ENCODE data around the gene SCAMP4. TPM values are rescaled to one million over a fixed set of nuclear protein-coding genes. Genes with fewer than 3 reads are reported as not detected.
"Not testable (repeated sequence)": the region's sequence is repeated elsewhere in the genome, so short reads cannot be mapped to it uniquely, and the experiment has no call there.

SCAMP4 gene
- total RNA-seq, 1 donor from 2014 or later, result 65.0 TPM

DNA sequence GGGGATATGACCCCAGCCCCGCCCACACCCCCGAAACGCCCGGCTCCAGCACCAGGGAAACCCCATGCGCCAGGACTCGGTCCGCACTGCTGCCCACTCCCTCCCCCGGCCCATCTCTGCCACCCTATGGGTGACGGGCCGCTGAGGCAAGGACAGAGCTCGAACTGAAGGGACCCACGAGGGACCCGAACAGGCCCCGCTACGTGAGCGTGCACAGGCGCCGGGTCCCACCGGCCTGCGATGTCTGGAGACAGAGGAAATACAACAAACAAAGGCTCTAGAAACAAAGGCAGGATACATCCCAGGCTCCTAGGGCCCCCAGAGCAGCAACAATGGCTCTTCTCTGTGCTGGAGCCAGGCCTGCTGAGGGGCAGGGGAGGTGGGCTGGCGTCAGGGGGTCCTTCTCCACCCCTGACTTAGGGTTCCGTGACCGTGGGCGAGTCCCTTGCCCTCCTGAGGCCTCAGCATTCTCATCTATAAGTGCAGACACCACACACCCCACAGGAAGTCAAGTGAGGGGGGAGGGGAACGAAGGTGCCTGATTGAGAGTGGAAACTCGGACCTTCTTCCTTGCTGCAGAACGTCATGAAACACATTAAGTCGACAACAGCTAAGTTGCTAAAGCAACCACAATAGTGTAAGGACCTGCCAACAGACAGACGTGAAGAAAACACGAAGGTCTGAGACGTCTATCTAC is 23.0 kb upstream of the SCAMP4 start:
- Histone ChIP-seq H3K9me3 (no peaks in the 10 kb centered on the region), H3K27ac (peak overlapping the region; percentile 90), H3K4me3 (peak overlapping the region; percentile 97), H3K36me3 (peaks cover 22% of the 10 kb centered on the region), H3K4me1 (peaks cover 44% of the 10 kb centered on the region), H3K27me3 (ENCODE audit: low read depth) (no peaks in the 10 kb centered on the region)
- intact Hi-C loops (cut with DNase I), result no loop called here
- no peak for DNase-seq
- TF ChIP-seq, protein P1, sequence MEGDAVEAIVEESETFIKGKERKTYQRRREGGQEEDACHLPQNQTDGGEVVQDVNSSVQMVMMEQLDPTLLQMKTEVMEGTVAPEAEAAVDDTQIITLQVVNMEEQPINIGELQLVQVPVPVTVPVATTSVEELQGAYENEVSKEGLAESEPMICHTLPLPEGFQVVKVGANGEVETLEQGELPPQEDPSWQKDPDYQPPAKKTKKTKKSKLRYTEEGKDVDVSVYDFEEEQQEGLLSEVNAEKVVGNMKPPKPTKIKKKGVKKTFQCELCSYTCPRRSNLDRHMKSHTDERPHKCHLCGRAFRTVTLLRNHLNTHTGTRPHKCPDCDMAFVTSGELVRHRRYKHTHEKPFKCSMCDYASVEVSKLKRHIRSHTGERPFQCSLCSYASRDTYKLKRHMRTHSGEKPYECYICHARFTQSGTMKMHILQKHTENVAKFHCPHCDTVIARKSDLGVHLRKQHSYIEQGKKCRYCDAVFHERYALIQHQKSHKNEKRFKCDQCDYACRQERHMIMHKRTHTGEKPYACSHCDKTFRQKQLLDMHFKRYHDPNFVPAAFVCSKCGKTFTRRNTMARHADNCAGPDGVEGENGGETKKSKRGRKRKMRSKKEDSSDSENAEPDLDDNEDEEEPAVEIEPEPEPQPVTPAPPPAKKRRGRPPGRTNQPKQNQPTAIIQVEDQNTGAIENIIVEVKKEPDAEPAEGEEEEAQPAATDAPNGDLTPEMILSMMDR (IDR thresholded peaks at IDR 0.05), result no peak
- no peak for ATAC-seq

DNA sequence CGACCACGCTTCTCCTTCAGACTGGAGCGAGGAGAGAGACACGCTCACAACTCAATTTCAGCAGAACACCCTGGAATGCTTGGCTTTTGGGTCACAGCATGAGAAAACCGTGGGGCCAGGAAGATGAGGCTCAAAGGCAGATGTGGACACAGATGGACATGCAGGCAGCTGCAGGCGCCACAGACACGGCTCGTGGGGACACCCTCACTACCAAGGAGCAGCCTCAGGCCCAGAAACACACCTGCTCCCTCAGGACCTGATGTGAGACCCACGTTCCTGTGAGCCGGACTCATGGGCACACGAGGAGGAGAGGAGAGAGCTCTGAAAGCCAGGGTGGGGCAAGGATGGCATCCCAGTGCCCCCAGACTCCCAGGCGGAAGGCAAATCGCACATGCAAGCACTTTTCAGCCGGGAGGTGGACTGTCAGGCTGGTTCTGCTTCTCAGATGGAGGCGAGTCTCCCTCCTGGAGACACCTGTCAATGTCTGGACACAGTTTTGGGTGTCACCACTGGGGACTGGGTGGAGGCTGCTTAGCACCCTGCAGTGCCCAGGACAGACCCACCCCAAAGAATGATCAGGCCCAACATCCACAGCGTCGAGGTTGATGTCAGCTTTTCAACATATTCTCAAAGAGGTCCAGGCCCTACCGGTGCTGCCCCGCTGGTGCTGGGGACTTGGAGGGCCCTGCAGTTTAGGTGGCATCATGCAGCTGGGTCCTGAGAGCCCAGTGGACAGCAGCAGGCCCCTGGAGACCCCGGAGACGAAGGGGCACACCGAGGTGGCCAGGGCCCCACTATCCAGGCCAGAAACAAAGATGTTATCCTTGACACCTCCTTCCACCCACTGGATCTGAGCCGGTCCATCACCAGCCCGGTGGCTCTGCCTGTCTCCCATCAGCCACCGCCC is 22.2 kb upstream of the SCAMP4 start:
- Histone ChIP-seq H3K4me1 (peaks cover 44% of the 10 kb centered on the region), H3K27me3 (ENCODE audit: low read depth) (no peaks in the 10 kb centered on the region), H3K36me3 (peaks cover 22% of the 10 kb centered on the region), H3K9me3 (no peaks in the 10 kb centered on the region), H3K4me3 (peak overlapping the region; percentile 97), H3K27ac (peak overlapping the region; percentile 90)
- ATAC-seq (no peak), DNase-seq (no peak)
- intact Hi-C loops (cut with DNase I), result no loop called here
- TF ChIP-seq, protein P1 (IDR thresholded peaks at IDR 0.05), result no peak

DNA sequence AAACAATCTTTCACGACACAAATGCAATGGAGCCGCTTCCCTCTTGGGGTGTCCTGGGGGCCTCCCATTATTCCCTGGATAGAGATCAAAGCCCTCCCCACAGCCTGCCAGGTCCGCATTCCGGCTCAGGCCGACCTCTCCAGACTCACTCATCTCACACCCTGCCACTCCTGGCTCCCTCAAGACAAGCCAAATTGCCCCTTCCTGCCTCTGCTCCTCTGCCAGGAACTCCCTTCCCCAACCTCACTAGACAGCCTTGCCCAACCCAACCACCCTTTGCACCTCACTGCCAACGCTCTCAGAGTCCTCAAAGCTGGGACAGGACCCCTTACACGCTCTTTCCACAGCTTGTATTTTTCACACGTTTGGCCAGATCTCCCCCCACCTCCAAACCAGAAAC is 21.4 kb upstream of the SCAMP4 start:
- intact Hi-C loops (cut with DNase I), result no loop called here
- Histone ChIP-seq H3K27me3 (ENCODE audit: low read depth) (no peaks in the 10 kb centered on the region), H3K27ac (peak overlapping the region; percentile 90), H3K9me3 (no peaks in the 10 kb centered on the region), H3K4me3 (peak overlapping the region; percentile 97), H3K4me1 (peaks cover 44% of the 10 kb centered on the region), H3K36me3 (peaks cover 19% of the 10 kb centered on the region)
- DNase-seq, result no peak
- TF ChIP-seq, protein P1 (IDR thresholded peaks at IDR 0.05), result no peak
- no peak for ATAC-seq

DNA sequence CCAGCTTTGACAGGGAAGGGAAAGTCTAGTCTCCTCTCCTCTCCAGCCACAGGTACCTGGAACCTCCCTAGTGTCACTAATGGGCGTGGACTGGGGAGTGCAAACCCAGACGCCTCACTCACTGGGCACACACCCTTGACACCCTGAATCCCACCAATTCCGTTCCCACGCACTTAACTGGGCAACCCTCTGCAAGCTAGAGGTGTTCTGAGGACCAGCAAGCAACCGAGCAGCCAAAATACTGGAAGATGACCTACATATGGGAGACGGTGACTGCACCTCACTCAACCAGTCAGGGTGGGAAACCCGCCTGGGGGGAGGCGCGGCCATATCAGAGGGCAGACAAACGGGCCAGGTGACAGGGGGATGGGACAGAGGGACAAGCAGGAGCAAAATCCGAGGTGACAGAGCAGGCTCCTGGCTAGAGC is 20.9 kb upstream of the SCAMP4 start:
- Histone ChIP-seq H3K9me3 (no peaks in the 10 kb centered on the region), H3K27me3 (ENCODE audit: low read depth) (no peaks in the 10 kb centered on the region), H3K36me3 (peaks cover 16% of the 10 kb centered on the region), H3K27ac (peak overlapping the region; percentile 90), H3K4me3 (peak overlapping the region; percentile 97), H3K4me1 (peaks cover 44% of the 10 kb centered on the region)
- TF ChIP-seq, protein P1 (IDR thresholded peaks at IDR 0.05), result no peak
- ATAC-seq, result peak in 1 of 2 donors; percentile 1
- intact Hi-C loops (cut with DNase I), result no loop called here
- no peak for DNase-seq

DNA sequence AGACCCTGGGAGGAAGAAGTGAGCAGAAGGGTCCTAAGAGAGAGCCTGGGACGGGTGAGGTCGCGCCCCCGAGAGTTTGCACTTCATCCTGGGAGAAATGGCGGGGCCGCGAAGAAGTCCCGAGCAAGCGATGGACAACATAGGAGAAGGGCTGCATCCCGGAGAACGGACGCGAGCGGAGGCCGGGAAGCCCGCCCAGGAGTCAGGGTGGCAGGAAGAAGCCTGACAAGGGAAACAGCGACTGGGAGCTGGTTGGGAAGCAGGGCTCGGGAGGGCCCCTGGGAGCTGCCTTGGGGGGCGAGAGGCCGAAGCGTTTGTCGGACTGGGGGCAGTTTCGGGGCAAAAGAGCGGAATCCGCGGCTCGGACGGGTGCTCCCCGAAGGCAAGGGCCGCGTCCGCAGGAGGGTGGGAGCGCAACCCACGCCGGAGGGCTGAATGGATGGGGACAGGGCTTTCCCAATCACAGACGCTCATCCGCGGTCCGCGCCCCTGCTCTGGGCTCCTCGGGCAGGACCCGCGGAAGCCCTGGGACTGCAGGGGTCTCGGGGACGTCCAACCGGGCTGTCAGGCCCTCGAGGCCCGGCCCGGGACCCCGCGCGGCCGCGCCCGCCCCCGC is 20.4 kb upstream of the SCAMP4 start:
- TF ChIP-seq, protein P1 (IDR thresholded peaks at IDR 0.05), result no peak
- peak overlapping the region; percentile 97 for H3K4me3 ChIP-seq
- DNase-seq, result no peak
- H3K4me1 ChIP-seq, result peaks cover 44% of the 10 kb centered on the region
- intact Hi-C loops (cut with DNase I), result no loop called here
- peak overlapping the region; percentile 90 for H3K27ac ChIP-seq
- no peaks in the 10 kb centered on the region for H3K9me3 ChIP-seq
- H3K27me3 ChIP-seq (ENCODE audit: low read depth), result no peaks in the 10 kb centered on the region
- H3K36me3 ChIP-seq, result peaks cover 15% of the 10 kb centered on the region
- peak; percentile 2 to 11 for ATAC-seq

DNA sequence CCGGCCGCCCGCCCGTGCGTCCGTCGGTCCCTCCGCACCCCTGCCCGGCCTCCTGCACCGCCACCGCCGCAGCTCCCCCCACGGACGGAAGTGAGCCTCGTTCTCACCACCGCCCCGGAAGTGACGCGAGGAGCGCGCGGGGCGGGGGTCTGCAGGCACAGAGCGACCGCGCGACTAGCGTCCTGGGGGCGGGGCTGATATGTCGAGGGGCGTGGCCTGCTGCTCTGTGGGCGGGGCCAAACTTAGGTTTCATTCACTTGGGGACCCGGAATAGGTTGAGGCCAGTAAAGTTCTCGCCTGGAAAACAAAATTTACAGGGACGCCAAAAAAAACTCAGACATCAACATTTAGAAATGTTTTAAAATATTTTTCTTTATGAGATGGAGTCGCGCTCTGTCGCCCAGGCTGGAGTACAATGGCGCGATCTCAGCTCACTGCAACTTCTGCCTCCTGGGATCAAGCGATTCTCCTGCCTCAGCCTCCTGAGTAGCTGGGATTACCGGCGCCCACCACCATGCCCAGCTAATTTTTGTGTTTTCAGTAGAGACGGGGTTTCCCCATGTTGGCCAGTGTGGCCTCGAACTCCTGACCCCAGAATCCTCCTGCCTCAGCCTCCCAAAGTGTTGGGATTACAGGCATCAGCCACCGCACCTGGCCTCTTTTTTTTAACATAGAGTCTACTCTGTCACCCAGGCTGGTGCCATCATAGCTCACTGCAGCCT is 19.6 kb upstream of the SCAMP4 start, which contains the start of gene ABHD17A:
ABHD17A (minus strand) TSS at position 99 of the 722 bp plus-strand sequence. CDS start 3,930 bp downstream, outside the sequence.
- peak; percentile 95 for DNase-seq
- intact Hi-C loops (cut with DNase I); H3K9me3 ChIP-seq; H3K27me3 ChIP-seq (ENCODE audit: low read depth); H3K36me3 ChIP-seq: not testable (repeated sequence)
- H3K27ac ChIP-seq, result peak within 1 kb of the TSS; percentile 90
- H3K4me3 ChIP-seq, result peak within 1 kb of the TSS; percentile 97
- peak; percentile 97 to 98 for ATAC-seq
- H3K4me1 ChIP-seq, result peaks cover 37% of the 10 kb centered on the region

DNA sequence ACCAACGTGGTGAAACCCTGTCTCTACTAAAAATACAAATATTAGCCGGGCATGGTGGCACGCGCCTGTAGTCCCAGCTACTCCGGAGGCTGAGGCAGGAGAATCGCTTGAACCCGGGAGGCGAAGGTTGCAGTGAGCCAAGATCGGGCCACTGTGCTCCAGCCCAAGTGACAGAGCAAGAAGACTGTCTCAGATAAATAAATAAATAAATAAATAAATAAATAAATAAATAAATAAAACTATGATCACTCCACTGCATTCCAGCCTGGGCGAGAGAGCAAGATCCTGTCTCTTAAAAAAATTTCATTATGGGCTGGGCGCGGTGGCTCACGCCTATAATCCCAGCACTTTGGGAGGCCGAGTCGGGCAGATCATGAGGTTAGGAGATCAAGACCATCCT is 18.8 kb upstream of the SCAMP4 start:
- H3K9me3 ChIP-seq; H3K27ac ChIP-seq; DNase-seq; H3K4me3 ChIP-seq; intact Hi-C loops (cut with DNase I); ATAC-seq; H3K36me3 ChIP-seq; H3K27me3 ChIP-seq (ENCODE audit: low read depth): not testable (repeated sequence)
- peaks cover 31% of the 10 kb centered on the region for H3K4me1 ChIP-seq
